ENCODE results near the gene PLEKHA7. TPM values are rescaled to one million over a fixed set of nuclear protein-coding genes. Genes with fewer than 3 reads are reported as not detected.

The PLEKHA7 gene
- total and polyA plus RNA-seq, 2 of the 13 experiments (the other 11 are each of a cell fraction or from before 2014, with no cell fraction given), result 17.5 to 18.7 TPM

DNA sequence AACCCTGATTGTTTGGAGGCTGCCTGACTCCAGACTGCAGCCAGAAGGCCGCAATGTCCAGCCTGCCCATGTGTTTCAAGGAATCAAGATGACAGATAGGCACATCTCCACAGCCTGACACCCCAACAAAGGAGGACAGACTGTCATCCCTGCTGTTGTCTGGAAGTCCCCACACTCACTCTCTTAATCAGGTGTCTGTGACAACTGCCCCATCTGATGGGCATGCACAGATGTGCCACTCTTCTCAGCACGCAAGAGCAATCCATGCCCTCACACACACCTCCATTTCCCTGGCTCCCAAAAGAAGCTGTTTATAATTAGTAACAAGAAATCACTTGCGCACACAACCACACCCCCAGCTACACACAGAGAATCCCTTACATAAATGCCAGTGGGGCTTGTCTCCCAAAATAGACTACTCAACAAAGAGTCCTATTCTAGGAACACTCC, 158.2 kb downstream of the PLEKHA7 start:
- ChIA-PET CTCF (ENCODE audit: low intra/inter-chr PET ratio, low total read pairs) (no interaction called here), POLR2A (no interaction called here)
- H3K79me2 ChIP-seq (ENCODE audit: insufficient read depth, low read length), result no peaks in the 10 kb centered on the region
- H3K4me1 ChIP-seq (ENCODE audit: insufficient read depth, low read length), result peaks cover 23% of the 10 kb centered on the region
- no peak overlapping the region for H3K27ac ChIP-seq (ENCODE audit: extremely low read length, insufficient read depth, low read length)
- FAIRE-seq, result no peak
- ATAC-seq, result no peak
- no peaks in the 10 kb centered on the region for H3K9me3 ChIP-seq (ENCODE audit: low read length)
- H2AFZ ChIP-seq (ENCODE audit: low read length), result no peak overlapping the region
- 100% methylated on average over 3 of the region's 3 CpGs for WGBS (ENCODE audit: low lambda C conversion rate)
- no TSS peak for BruUV-seq (replicated peaks)
- no peak overlapping the region for H3K4me2 ChIP-seq (ENCODE audit: low read depth, low read length)
- peaks cover 16 to 53% of the 10 kb centered on the region in 2 experiments; a peak in 4 of 5 replicates for H3K36me3 ChIP-seq (replicated peaks in 1 of 2; ENCODE audit: control insufficient read depth in 1 of 2, insufficient read depth in 2 of 2, low read length in 2 of 2)
- in situ Hi-C loops (cut with HindIII; ENCODE audit: extremely low pct_ligation_motif_present, low pct_unique_long_range_greater_than_20kb), result no loop called here
- H3K9ac ChIP-seq (ENCODE audit: insufficient read depth, low read depth, low read length), result no peak overlapping the region
- no peak overlapping the region for H3K4me3 ChIP-seq (replicated peaks in 1 of 3; ENCODE audit: insufficient read depth in 1 of 3, low read depth in 2 of 3, low read length in 3 of 3)
- TF ChIP-seq KLF16 (CRISPR knock-in tag; IDR thresholded peaks at IDR 0.05), result no peak
- TF ChIP-seq ZSCAN31 (CRISPR knock-in tag; IDR thresholded peaks at IDR 0.05; ENCODE audit: low read depth), result no peak
- TF ChIP-seq, protein P1, sequence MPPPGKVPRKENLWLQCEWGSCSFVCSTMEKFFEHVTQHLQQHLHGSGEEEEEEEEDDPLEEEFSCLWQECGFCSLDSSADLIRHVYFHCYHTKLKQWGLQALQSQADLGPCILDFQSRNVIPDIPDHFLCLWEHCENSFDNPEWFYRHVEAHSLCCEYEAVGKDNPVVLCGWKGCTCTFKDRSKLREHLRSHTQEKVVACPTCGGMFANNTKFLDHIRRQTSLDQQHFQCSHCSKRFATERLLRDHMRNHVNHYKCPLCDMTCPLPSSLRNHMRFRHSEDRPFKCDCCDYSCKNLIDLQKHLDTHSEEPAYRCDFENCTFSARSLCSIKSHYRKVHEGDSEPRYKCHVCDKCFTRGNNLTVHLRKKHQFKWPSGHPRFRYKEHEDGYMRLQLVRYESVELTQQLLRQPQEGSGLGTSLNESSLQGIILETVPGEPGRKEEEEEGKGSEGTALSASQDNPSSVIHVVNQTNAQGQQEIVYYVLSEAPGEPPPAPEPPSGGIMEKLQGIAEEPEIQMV (CRISPR knock-in tag; IDR thresholded peaks at IDR 0.05; ENCODE audit: low read depth), result no peak
- no peak for TF ChIP-seq ZSCAN12 (CRISPR knock-in tag; IDR thresholded peaks at IDR 0.05)
- TF ChIP-seq NFE2 (CRISPR knock-in tag; IDR thresholded peaks at IDR 0.05), result no peak
- TF ChIP-seq ZNF331 (CRISPR knock-in tag; IDR thresholded peaks at IDR 0.05), result no peak
- no peak for TF ChIP-seq SAP130 (CRISPR knock-in tag; IDR thresholded peaks at IDR 0.05; ENCODE audit: low read depth)
- no peak for TF ChIP-seq ZNF563 (CRISPR knock-in tag; IDR thresholded peaks at IDR 0.05)
- TF ChIP-seq, protein P2, sequence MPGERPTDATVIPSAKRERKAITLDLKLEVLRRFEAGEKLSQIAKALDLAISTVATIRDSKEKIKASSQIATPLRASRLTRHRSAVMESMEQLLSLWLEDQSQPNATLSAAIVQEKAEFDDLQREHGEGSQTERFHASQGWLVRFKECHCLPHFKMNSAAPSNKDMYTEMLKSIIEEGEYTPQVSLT (CRISPR knock-in tag; IDR thresholded peaks at IDR 0.05; ENCODE audit: borderline replicate concordance, low read depth), result no peak
- TF ChIP-seq ZNF556 (CRISPR knock-in tag; IDR thresholded peaks at IDR 0.05; ENCODE audit: borderline replicate concordance), result no peak
- TF ChIP-seq REL (CRISPR knock-in tag; conservative IDR thresholded peaks at IDR 0.05), result no peak
- TF ChIP-seq, protein P3, sequence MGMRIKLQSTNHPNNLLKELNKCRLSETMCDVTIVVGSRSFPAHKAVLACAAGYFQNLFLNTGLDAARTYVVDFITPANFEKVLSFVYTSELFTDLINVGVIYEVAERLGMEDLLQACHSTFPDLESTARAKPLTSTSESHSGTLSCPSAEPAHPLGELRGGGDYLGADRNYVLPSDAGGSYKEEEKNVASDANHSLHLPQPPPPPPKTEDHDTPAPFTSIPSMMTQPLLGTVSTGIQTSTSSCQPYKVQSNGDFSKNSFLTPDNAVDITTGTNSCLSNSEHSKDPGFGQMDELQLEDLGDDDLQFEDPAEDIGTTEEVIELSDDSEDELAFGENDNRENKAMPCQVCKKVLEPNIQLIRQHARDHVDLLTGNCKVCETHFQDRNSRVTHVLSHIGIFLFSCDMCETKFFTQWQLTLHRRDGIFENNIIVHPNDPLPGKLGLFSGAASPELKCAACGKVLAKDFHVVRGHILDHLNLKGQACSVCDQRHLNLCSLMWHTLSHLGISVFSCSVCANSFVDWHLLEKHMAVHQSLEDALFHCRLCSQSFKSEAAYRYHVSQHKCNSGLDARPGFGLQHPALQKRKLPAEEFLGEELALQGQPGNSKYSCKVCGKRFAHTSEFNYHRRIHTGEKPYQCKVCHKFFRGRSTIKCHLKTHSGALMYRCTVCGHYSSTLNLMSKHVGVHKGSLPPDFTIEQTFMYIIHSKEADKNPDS (CRISPR knock-in tag; IDR thresholded peaks at IDR 0.05), result no peak
- TF ChIP-seq XBP1 (CRISPR knock-in tag; IDR thresholded peaks at IDR 0.05), result no peak
- TF ChIP-seq, protein P4, sequence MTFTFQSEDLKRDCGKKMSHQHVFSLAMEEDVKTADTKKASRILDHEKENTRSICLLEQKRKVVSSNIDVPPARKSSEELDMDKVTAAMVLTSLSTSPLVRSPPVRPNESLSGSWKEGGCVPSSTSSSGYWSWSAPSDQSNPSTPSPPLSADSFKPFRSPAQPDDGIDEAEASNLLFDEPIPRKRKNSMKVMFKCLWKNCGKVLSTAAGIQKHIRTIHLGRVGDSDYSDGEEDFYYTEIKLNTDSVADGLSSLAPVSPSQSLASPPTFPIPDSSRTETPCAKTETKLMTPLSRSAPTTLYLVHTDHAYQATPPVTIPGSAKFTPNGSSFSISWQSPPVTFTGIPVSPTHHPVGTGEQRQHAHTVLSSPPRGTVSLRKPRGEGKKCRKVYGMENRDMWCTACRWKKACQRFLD (CRISPR knock-in tag; IDR thresholded peaks at IDR 0.05; ENCODE audit: borderline replicate concordance), result no peak
- no peak for TF ChIP-seq HOXD1 (CRISPR knock-in tag; IDR thresholded peaks at IDR 0.05)
- no peak for TF ChIP-seq SMAD1 (CRISPR knock-in tag; IDR thresholded peaks at IDR 0.05; ENCODE audit: borderline replicate concordance, low read depth)
- intact Hi-C loops (cut with micrococcal nuclease; ENCODE audit: unreplicated experiment), result no loop called here
- DNase-seq (ENCODE audit: low spot score), result no peak
- H3K27me3 ChIP-seq (ENCODE audit: control insufficient read depth in 1 of 2, insufficient read depth in 2 of 2, low read length in 2 of 2), result no peaks in the 10 kb centered on the region
- H4K20me1 ChIP-seq (ENCODE audit: insufficient read depth, low read length), result no peaks in the 10 kb centered on the region
